KBM-7 (cell line): ENCODE data around the gene GSTA2.
"Not testable (repeated sequence)": the region's sequence is repeated elsewhere in the genome, so short reads cannot be mapped to it uniquely, and the experiment has no call there.

Source experiments
- DNase-seq: peaks from one replicate; pipeline ENCODE4 v3.0.0-alpha.2; 2015
- in situ Hi-C: fragments of 300-500 bp; cut with MboI; formaldehyde crosslinking; loops from 2 replicates; pipeline ENCODE4 v1.14.3; 2020; ENCODE audit warnings: low sequenced_read_pairs, low pct_unique_long_range_greater_than_20kb, mixed read lengths

Gene GSTA2

DNA sequence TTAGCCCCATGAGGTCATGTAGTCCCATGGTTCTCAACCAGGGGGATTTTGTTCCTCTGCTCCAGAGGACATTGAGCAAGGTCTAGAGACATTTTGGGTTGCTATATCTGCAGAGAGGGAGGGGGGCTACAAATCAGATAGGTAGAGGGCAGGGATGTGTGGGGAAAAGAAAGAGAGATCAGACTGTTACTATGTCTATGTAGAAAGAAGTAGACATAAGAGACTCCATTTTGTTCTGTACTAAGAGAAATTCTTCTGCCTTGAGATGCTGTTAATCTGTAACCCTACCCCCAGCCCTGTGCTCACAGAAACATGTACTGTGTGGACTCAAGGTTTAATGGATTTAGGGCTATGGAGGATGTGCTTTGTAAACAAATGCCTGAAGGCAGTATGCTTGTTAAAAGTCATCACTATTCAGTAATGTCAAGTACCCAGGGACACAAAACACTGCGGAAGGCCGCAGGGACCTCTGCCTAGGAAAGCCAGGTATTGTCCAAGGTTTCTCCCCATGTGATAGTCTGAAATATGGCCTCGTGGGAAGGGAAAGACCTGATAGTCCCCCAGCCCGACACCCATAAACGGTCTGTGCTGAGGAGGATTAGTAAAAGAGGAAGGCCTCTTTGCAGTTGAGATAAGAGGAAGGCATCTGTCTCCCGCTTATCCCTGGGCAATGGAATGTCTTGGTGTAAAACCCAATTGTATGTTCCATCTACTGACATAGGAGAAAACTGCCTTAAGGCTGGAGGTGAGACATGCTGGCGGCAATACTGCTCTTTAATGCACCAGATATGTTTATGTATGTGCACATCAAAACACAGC, 1.4 kb downstream of the GSTA2 start:
- in situ Hi-C loops, DNase-seq: not testable (repeated sequence)

- in situ Hi-C loops: no loop called here
- DNase-seq: no peak
Observed at GRCh38 chr6:52760105-52760765, 3.0 kb downstream of the GSTA2 start.

DNA sequence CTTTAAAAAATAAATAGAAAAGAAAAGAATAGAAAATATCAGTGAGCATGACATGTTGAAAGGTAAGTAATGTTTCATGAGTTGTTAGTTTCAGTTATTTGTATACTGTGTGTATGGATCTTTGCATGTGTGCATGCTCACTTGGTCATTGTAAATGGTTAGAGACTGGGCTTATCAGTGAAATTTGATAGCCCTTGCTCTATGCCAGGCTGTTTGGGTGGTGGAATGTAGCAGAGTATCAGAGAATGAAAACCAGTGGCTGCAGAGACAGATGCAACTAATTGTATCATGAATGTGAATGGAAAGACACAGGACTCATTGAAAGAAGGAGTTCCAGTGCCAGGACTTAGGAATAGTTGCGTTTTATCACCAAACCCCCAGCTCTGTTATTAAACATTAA, 4.2 kb downstream of the GSTA2 start:
- DNase-seq: no peak
- in situ Hi-C loops: no loop called here

DNA sequence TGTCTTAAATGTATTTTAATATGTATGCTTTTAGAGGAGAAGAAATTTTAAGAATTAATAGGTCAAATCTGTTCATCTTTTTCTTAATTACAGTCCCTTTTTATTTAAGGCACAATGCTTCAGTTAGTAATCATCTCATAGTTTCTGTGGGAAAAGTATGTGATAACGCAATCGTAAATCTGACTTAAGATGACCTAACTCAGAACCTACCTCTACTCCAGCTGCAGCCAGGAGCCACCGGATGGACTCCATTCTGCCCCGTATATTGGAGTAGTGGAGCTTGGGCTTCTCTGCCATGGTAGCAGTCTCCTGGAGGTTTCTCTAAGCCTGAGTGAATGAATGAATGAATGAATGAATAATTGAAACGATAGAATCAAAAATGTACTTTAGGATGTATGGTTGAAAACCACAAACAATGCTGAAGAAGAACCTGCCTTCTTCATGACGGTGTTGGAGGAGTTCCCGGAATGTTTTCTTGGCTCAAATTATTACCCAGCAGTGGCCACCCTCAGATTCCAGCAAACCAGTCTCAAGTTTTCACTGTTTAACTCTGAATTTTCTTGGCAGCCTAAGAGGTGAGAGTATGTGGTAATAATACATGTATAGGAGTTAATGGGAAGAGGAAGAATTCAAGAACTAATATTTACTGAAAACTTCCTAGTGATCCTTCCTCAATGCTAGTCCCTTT, 5.5 kb downstream of the GSTA2 start:
- DNase-seq, in situ Hi-C loops: not testable (repeated sequence)

GRCh38 chr6:52754443-52754842, 8.8 kb downstream of the GSTA2 start:
- in situ Hi-C loops: no loop called here
- DNase-seq: no peak

DNA sequence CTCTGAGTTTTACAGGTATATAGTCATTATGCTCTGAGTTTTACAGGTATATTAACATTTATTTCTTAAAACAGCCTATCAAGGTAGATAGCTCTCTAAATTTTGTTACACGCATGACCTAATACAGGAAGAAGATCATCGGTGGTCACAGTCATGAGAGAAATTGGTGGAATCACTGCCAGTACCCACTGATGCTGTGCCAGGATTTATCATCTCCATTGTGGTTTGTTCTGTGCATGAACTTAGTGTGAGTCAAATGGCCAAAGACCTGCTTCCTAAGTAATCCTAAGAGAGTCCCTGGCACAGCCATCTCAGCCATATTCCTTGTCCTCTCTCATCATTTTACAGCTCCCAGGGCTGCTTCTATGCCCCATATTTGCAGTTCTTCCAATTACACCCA, 10.1 kb downstream of the GSTA2 start:
- in situ Hi-C loops, DNase-seq: not testable (repeated sequence)

DNA sequence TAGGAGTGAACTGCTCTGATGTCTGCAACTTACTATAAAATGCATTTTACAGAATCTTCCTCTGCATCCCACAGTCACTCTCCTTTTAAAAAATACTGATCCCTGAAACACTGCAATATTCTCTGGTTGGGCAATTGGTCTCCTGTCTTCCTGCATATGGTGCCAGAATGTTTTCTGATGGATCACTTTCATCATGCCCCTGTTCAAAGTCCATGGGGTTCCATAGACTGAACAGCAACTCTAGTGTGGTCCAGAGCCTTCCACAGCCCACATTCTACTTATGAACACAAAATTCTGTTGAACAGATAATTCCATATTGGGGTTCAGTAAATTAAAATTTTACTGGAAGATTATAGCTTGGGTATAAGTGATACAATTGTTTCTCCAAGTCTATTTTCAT, 11.0 kb downstream of the GSTA2 start:
- DNase-seq: no peak
- in situ Hi-C loops: no loop called here

DNA sequence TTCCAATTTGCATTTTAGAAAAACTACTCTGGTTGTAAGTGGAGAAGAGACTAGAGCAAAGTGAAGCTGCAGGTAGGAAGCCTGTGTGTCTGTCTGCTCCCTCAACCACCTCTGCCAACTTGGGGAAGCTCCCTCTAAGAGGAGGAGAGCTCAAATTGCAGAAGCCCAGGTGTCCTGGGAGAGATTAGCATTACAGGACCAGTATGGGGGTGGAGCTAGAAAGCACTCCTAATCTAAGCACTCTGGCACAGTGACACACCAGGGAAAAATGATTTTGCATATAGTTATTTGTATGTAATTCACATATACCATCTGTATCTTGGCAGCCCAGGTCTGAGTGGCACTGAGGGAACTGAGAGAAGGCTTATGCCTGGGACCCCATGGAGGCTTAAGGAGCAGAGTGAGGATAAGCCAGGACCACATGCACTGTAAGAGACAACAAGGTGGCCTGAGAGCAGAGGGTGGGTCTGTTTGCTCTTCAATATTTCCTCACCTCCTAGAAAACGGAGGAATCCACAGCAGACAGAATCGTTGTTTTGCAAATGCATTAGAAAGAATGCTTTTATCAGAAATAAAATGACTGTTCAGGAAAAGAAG, 13.6 kb downstream of the GSTA2 start:
- DNase-seq: no peak
- in situ Hi-C loops: no loop called here

GRCh38 chr6:52747301-52747700, 16.0 kb downstream of the GSTA2 start:
- in situ Hi-C loops, DNase-seq: not testable (repeated sequence)

GRCh38 chr6:52746213-52746612, 17.1 kb downstream of the GSTA2 start:
- no peak for DNase-seq
- in situ Hi-C loops: no loop called here

- in situ Hi-C loops: no loop called here
- DNase-seq: no peak
Observed at GRCh38 chr6:52745764-52746201, 17.5 kb downstream of the GSTA2 start.

GRCh38 chr6:52741872-52742271, 21.4 kb downstream of the GSTA2 start:
- in situ Hi-C loops: no loop called here
- DNase-seq: no peak

GRCh38 chr6:52739627-52740026, 23.6 kb downstream of the GSTA2 start:
- peak; percentile 42 for DNase-seq

GRCh38 chr6:52739134-52739533, 24.1 kb downstream of the GSTA2 start:
- in situ Hi-C loops: no loop called here
- no peak for DNase-seq

More at GRCh38 chr6:52739627-52740026, 23.6 kb downstream of the GSTA2 start:
- in situ Hi-C loops: no loop called here

- in situ Hi-C loops: no loop called here
- no peak for DNase-seq
Observed at GRCh38 chr6:52736145-52736544, 27.1 kb downstream of the GSTA2 start.

GRCh38 chr6:52735071-52735470, 28.2 kb downstream of the GSTA2 start:
- in situ Hi-C loops: no loop called here
- no peak for DNase-seq

DNA sequence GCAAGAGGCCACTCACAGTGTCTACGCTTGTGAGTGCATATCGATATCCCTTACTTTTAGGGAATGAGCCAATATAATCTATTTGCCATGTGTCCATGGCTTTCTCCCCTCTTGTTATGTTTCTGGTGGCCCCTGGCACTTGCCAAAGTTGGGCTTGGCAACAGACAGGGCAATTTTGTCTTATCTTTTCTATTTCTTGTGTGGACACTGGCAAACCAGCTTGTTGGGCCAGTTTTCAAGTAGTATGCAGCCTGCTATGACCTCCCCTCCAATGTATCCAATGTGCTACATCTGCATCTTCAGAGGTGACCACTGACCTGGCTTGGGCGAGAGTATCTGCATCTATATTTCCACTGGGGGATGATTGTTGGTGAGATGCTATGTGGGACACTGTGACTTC, 29.2 kb downstream of the GSTA2 start:
- in situ Hi-C loops: no loop called here
- no peak for DNase-seq

DNA sequence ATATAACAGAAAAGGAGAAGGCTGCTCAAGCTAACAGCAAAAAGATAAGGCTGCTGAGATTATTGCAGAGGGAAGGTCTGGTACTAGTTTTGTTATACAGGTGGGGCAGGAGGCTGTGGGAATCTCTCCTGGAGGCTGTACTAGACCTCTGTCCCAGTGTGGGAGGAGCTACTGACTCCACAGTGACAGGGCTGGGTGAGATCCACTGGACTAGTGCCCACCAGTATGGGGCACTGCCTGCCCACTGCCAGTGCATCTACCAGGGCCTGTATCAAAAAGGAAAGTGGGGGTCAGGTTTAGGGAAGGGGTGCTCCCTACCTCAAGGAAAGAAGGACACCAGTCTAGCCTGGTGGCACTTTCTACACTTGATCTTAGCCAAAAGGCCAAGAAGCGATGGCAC, 30.1 kb downstream of the GSTA2 start:
- DNase-seq: no peak
- in situ Hi-C loops: no loop called here

GRCh38 chr6:52731719-52732118, 31.6 kb downstream of the GSTA2 start:
- in situ Hi-C loops: no loop called here
- DNase-seq: no peak

DNA sequence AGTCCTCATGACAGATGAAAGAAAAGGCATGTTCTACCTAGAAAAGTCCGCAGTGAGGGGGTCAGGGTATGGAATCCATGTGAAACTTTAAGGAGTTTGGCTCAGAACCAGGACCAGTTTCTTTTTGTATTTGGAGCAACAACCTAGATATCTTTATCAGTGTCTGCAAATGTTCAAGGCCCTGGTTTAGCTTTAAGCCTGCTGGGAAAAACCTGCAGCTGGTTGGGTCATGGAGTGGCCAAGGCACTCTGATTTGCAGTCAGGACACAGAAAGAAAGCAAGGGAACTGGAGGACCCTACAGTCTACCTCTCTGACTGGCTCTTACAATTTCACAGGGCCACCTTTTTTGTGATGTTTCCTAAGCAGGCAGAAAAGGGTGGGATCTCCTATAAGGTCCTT, 33.7 kb downstream of the GSTA2 start:
- in situ Hi-C loops: no loop called here
- DNase-seq: no peak
